ENCODE data around the gene ALG14. TPM values are rescaled to one million over a fixed set of nuclear protein-coding genes. Genes with fewer than 3 reads are reported as not detected.

The ALG14 gene
- total RNA-seq, 3 donors from 2014 or later: 1.2 to 1.6 (median 1.4) TPM

- Histone ChIP-seq H3K27me3 (no peaks in the 10 kb centered on the region), H3K4me3 (no peak overlapping the region), H3K36me3 (no peaks in the 10 kb centered on the region), H3K9me3 (peaks cover 0 to 9% of the 10 kb centered on the region in 2 donors), H3K27ac (no peak overlapping the region), H3K4me1 (no peaks in the 10 kb centered on the region)
- no peak for DNase-seq (ENCODE audit: low spot score in 2 of 2)
- no peak for TF ChIP-seq POLR2A (IDR thresholded peaks at IDR 0.05)
- no peak for TF ChIP-seq CTCF (IDR thresholded peaks at IDR 0.05)
- no peak for TF ChIP-seq POLR2AphosphoS5 (IDR thresholded peaks at IDR 0.05)
- intact Hi-C loops (cut with DNase I; ENCODE audit: low total_unique reads): no loop called here
These were observed 15.6 kb upstream of the ALG14 start for GRCh38 chr1:95088303-95088702.

- Histone ChIP-seq H3K27ac (no peak overlapping the region), H3K4me1 (no peaks in the 10 kb centered on the region), H3K9me3 (peaks cover 0 to 9% of the 10 kb centered on the region in 2 donors), H3K4me3 (no peak overlapping the region), H3K27me3 (no peaks in the 10 kb centered on the region), H3K36me3 (no peaks in the 10 kb centered on the region)
- intact Hi-C loops (cut with DNase I; ENCODE audit: low total_unique reads): no loop called here
- no peak for DNase-seq (ENCODE audit: low spot score in 2 of 2)
- TF ChIP-seq POLR2AphosphoS5 (IDR thresholded peaks at IDR 0.05): no peak
- no peak for TF ChIP-seq CTCF (IDR thresholded peaks at IDR 0.05)
- TF ChIP-seq POLR2A (IDR thresholded peaks at IDR 0.05): no peak
These were observed 14.3 kb upstream of the ALG14 start for GRCh38 chr1:95086949-95087533.

- intact Hi-C loops (cut with DNase I; ENCODE audit: low total_unique reads): no loop called here
- TF ChIP-seq CTCF (IDR thresholded peaks at IDR 0.05): no peak
- TF ChIP-seq POLR2A (IDR thresholded peaks at IDR 0.05): no peak
- TF ChIP-seq POLR2AphosphoS5 (IDR thresholded peaks at IDR 0.05): no peak
- H3K4me3 ChIP-seq: no peak overlapping the region
- no peak overlapping the region for H3K27ac ChIP-seq
- no peak for DNase-seq (ENCODE audit: low spot score in 2 of 2)
- H3K36me3 ChIP-seq: no peaks in the 10 kb centered on the region
- no peaks in the 10 kb centered on the region for H3K4me1 ChIP-seq
- H3K9me3 ChIP-seq: peaks cover 0 to 8% of the 10 kb centered on the region in 2 donors
- no peaks in the 10 kb centered on the region for H3K27me3 ChIP-seq
These were observed 12.6 kb upstream of the ALG14 start for GRCh38 chr1:95085376-95085775.

- H3K4me3 ChIP-seq: no peak overlapping the region
- DNase-seq (ENCODE audit: low spot score in 2 of 2): no peak
- intact Hi-C loops (cut with DNase I; ENCODE audit: low total_unique reads): no loop called here
- TF ChIP-seq POLR2A (IDR thresholded peaks at IDR 0.05) (no peak), CTCF (IDR thresholded peaks at IDR 0.05) (peak in 2 of 3 donors; percentile 27 to 29), POLR2AphosphoS5 (IDR thresholded peaks at IDR 0.05) (no peak)
- no peaks in the 10 kb centered on the region for H3K9me3 ChIP-seq
- no peaks in the 10 kb centered on the region for H3K36me3 ChIP-seq
- no peaks in the 10 kb centered on the region for H3K27me3 ChIP-seq
- no peaks in the 10 kb centered on the region for H3K4me1 ChIP-seq
- no peak overlapping the region for H3K27ac ChIP-seq
These were observed 11.8 kb upstream of the ALG14 start for GRCh38 chr1:95084317-95085176.

- intact Hi-C loops (cut with DNase I; ENCODE audit: low total_unique reads): no loop called here
- H3K4me3 ChIP-seq: no peak overlapping the region
- no peak overlapping the region for H3K27ac ChIP-seq
- H3K9me3 ChIP-seq: no peaks in the 10 kb centered on the region
- H3K27me3 ChIP-seq: no peaks in the 10 kb centered on the region
- TF ChIP-seq CTCF (IDR thresholded peaks at IDR 0.05) (no peak), POLR2AphosphoS5 (IDR thresholded peaks at IDR 0.05) (no peak), POLR2A (IDR thresholded peaks at IDR 0.05) (no peak)
- H3K4me1 ChIP-seq: no peaks in the 10 kb centered on the region
- H3K36me3 ChIP-seq: no peaks in the 10 kb centered on the region
- no peak for DNase-seq (ENCODE audit: low spot score in 2 of 2)
These were observed 8.1 kb upstream of the ALG14 start for GRCh38 chr1:95080879-95081278.
